Gastrocnemius medialis (tissue), 4 donors: Measurements from ENCODE around the gene CADM2. TPM values are rescaled to one million over a fixed set of nuclear protein-coding genes. Genes with fewer than 3 reads are reported as not detected.

Experiments
- ATAC-seq, 2 donors: fragments of 150-250 bp; one replicate each; pipeline ENCODE4 v1.9.1; 2016
- DNase-seq, 2 donors: peaks; one replicate each; pipeline ENCODE4 v3.0.0-alpha.2; 2019
- H3K27ac ChIP-seq, 4 donors: fragments of 200-600 bp; sonication (generic); 1 replicate in 1 of 4; 2 replicates in 3 of 4; pipeline ENCODE4 v1.5.1; 2016 to 2018; ENCODE audit warnings: mild to moderate bottlenecking in 2 of 4, moderate library complexity in 1 of 4
- H3K27me3 ChIP-seq, 3 donors: fragments of 200-600 bp; sonication (generic) in 2 of 3; 1 replicate in 1 of 3; 2 replicates in 2 of 3; pipeline versions ENCODE4 v1.5.1 to v1.6.0; 2016 to 2019; ENCODE audit warnings: mild to moderate bottlenecking in 1 of 3, moderate library complexity in 1 of 3
- H3K36me3 ChIP-seq, 2 donors: fragments of 200-600 bp; sonication (generic) in 1 of 2; one replicate each; pipeline ENCODE4 v1.5.1; 2017 to 2018
- H3K4me1 ChIP-seq, 2 donors: fragments of 200-600 bp; sonication (generic) in 1 of 2; one replicate each; pipeline ENCODE4 v1.5.1; 2016 to 2017; ENCODE audit warnings: mild to moderate bottlenecking in 2 of 2
- H3K4me3 ChIP-seq, 4 donors: fragments of 200-600 bp; sonication (generic) in 3 of 4; 1 replicate in 1 of 4; 2 replicates in 3 of 4; pipeline ENCODE4 v1.5.1; 2016 to 2019; ENCODE audit warnings: mild to moderate bottlenecking in 2 of 4
- H3K9me3 ChIP-seq, 3 donors: fragments of 200-600 bp; sonication (generic) in 2 of 3; 1 replicate in 1 of 3; 2 replicates in 2 of 3; pipeline ENCODE4 v1.5.1; 2016 to 2019
- POLR2A ChIP-seq, 2 donors: fragments of 450-650 bp; IDR thresholded peaks; one replicate each; pipeline ENCODE4 v1.6.1; 2017; ENCODE audit warnings: antibody characterized with exemption in 2 of 2, mild to moderate bottlenecking in 2 of 2, moderate library complexity in 2 of 2
- in situ Hi-C, 4 donors: fragments of 200-750 bp; cut with MboI; loops; one replicate each; pipeline versions ENCODE4 v1.15.0 to v1.8.0; 2017; ENCODE audit warnings: low sequenced_read_pairs in 4 of 4
- intact Hi-C: fragments of 100-400 bp; cut with DNase I; formaldehyde crosslinking; loops from one replicate; pipeline ENCODE4 v1.15.1; 2023; ENCODE audit warnings: low total_unique reads
- total RNA-seq, 4 donors: library from RNA; depleted of rRNA; stranded (reverse); fragments of >200 nt; gene quantifications; one replicate each; pipeline versions ENCODE4 v1.1.0 to v1.2.3, GENCODE V29; 2016
- TF ChIP-seq, protein P1 (sequence below), 5 experiments: fragments of 450-650 bp in 3 of 5; fragments of 200-600 bp in 2 of 5; sonication (generic) in 2 of 5; IDR thresholded peaks in 4 of 5; conservative IDR thresholded peaks in 1 of 5; 1 replicate in 4 of 5; 2 replicates in 1 of 5; pipeline ENCODE4 v1.5.1; 2016 to 2019; ENCODE audit warnings: antibody characterized with exemption in 5 of 5, mild to moderate bottlenecking in 3 of 5, moderate library complexity in 3 of 5

The CADM2 gene
- total RNA-seq, 4 donors from 2014 or later: 2.7 to 9.0 (median 6.0) TPM

DNA sequence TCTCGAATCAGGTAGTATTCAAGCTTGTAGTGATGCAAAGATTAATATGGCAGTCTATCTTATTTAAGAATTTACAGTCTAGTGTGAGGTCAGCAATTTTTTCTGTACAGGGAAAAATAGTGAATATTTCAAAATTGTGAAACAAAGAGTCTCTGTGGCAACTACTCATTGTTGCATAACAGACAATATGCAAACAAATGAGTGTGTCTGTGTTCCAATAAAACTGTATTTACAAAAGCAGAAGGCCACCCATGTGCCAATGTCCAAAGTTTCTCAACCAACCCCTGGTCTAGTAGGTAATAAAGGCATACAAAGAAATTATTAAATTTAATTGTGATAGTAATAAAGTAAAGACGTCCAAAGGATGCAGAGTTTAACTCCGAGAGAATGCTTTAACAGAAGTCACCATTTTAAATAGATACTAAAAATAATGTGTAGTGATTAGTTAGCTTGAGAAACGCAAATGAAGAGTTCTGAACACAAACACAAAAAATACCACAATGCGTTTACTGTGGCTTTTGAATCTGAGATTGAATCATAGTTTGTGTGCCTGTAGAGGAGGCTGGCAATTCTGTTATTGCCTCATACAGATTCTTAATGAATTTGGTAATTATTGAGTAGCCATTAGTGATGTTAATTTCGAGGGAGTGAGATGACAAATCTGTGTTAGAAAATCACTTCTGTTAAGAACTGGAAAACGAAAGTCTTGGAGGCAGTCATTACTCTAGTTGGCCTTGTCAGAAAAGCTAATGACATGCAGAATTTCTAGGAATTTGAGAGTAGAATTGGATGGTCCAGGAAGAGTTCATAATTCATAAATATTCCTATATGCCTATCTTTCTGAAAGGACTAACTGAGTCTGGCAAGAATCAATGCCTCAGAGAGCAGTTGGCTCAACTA lies 48.7 kb downstream of the CADM2 start:
- intact Hi-C loops: no loop called here
- in situ Hi-C loops: no loop called here
- DNase-seq: no peak
- ATAC-seq: no peak
- Histone ChIP-seq H3K4me1 (no peaks in the 10 kb centered on the region), H3K36me3 (no peaks in the 10 kb centered on the region), H3K4me3 (no peak overlapping the region), H3K9me3 (no peaks in the 10 kb centered on the region), H3K27ac (no peak overlapping the region), H3K27me3 (no peaks in the 10 kb centered on the region)
- TF ChIP-seq, protein P1, sequence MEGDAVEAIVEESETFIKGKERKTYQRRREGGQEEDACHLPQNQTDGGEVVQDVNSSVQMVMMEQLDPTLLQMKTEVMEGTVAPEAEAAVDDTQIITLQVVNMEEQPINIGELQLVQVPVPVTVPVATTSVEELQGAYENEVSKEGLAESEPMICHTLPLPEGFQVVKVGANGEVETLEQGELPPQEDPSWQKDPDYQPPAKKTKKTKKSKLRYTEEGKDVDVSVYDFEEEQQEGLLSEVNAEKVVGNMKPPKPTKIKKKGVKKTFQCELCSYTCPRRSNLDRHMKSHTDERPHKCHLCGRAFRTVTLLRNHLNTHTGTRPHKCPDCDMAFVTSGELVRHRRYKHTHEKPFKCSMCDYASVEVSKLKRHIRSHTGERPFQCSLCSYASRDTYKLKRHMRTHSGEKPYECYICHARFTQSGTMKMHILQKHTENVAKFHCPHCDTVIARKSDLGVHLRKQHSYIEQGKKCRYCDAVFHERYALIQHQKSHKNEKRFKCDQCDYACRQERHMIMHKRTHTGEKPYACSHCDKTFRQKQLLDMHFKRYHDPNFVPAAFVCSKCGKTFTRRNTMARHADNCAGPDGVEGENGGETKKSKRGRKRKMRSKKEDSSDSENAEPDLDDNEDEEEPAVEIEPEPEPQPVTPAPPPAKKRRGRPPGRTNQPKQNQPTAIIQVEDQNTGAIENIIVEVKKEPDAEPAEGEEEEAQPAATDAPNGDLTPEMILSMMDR (IDR thresholded peaks at IDR 0.05 in 4 of 5, conservative IDR thresholded peaks at IDR 0.05 in 1 of 5): no peak
- no peak for TF ChIP-seq POLR2A (IDR thresholded peaks at IDR 0.05)

DNA sequence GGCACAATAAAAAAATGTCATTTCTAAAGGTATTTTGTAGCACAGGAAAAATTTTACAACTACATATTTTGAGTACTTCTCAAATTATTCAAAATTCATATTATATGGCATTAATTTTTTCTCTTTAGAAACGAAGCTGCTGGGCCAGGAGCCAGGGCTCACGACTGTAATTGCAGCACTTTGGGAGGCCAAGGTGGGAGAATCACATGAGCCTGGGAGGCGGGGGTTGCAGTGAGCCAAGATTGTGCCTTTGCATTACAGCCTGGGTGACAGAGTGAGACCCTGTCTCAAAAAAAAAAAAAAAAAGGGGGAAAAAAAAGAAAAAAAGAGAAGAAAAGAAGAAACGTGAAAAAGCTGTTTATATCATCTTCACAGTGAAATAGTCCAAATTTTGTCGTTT lies 62.0 kb downstream of the CADM2 start:
- H3K4me1 ChIP-seq: no peaks in the 10 kb centered on the region
- intact Hi-C loops: no loop called here
- in situ Hi-C loops: no loop called here
- ATAC-seq (no peak), DNase-seq (no peak)
- no peaks in the 10 kb centered on the region for H3K36me3 ChIP-seq
- no peak overlapping the region for H3K27ac ChIP-seq
- no peaks in the 10 kb centered on the region for H3K9me3 ChIP-seq
- H3K4me3 ChIP-seq: no peak overlapping the region
- TF ChIP-seq, protein P1 (IDR thresholded peaks at IDR 0.05 in 4 of 5, conservative IDR thresholded peaks at IDR 0.05 in 1 of 5): no peak
- no peak for TF ChIP-seq POLR2A (IDR thresholded peaks at IDR 0.05)
- no peaks in the 10 kb centered on the region for H3K27me3 ChIP-seq

DNA sequence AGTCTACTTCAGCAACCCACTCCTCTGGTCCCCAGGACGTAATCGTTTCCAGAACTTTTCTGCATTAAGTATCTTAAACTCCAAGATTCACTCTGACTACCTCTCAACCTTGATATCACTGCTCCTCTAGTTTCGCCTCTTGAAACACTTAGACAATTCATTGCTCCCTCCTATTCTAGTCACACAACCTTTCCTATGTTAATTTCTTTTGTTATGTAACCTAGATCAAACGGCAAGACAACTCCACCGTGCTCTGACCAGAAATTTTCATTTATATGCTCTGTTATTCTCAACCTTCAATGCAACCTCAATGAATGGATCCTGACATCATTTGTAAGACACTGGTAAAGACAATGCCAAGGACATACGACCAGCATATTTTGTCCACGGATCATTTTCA lies 71.3 kb downstream of the CADM2 start:
- DNase-seq (no peak), ATAC-seq (no peak)
- no peak overlapping the region for H3K27ac ChIP-seq
- intact Hi-C loops: no loop called here
- H3K4me1 ChIP-seq: peaks cover 0 to 10% of the 10 kb centered on the region in 2 donors
- no peaks in the 10 kb centered on the region for H3K36me3 ChIP-seq
- H3K9me3 ChIP-seq: no peaks in the 10 kb centered on the region
- no peaks in the 10 kb centered on the region for H3K27me3 ChIP-seq
- in situ Hi-C loops: no loop called here
- no peak for TF ChIP-seq POLR2A (IDR thresholded peaks at IDR 0.05)
- TF ChIP-seq, protein P1 (IDR thresholded peaks at IDR 0.05 in 4 of 5, conservative IDR thresholded peaks at IDR 0.05 in 1 of 5): no peak
- H3K4me3 ChIP-seq: no peak overlapping the region

DNA sequence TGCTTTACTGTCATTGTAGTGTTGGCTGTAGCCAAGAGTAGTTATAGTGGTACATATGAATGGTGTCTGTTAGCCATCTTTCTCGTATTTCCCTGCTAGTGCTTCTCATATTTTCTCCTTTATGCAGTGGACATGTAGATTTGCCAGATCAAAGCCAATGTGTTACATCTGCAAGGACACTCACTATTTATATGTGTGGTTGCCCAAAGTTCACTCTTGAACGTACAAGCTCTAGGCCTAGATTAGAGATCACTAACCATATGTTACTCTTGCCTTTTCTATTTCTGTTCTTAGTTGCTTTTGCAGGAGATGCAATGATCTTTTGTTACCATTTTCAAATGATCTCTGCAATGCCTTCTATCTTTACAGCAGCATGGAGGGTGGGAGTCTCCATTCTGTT lies 78.4 kb downstream of the CADM2 start:
- no peaks in the 10 kb centered on the region for H3K36me3 ChIP-seq
- H3K9me3 ChIP-seq: no peaks in the 10 kb centered on the region
- TF ChIP-seq POLR2A (IDR thresholded peaks at IDR 0.05): no peak
- TF ChIP-seq, protein P1 (IDR thresholded peaks at IDR 0.05 in 4 of 5, conservative IDR thresholded peaks at IDR 0.05 in 1 of 5): no peak
- intact Hi-C loops: no loop called here
- in situ Hi-C loops: no loop called here
- ATAC-seq (no peak), DNase-seq (no peak)
- H3K27me3 ChIP-seq: no peaks in the 10 kb centered on the region
- H3K4me1 ChIP-seq: peaks cover 0 to 10% of the 10 kb centered on the region in 2 donors
- H3K4me3 ChIP-seq: no peak overlapping the region
- H3K27ac ChIP-seq: no peak overlapping the region
